Activated effector memory CD4-positive, alpha-beta T cell treated with anti-CD3 and anti-CD28 coated beads, Interleukin-2, amount 50 U/mL, for 16 hours (primary cell): ENCODE measurements around the gene ERBB2.

ENCODE experiments used
- DNase-seq: peaks from one replicate; pipeline ENCODE4 v3.0.0-alpha.2; 2020

The ERBB2 gene

DNA sequence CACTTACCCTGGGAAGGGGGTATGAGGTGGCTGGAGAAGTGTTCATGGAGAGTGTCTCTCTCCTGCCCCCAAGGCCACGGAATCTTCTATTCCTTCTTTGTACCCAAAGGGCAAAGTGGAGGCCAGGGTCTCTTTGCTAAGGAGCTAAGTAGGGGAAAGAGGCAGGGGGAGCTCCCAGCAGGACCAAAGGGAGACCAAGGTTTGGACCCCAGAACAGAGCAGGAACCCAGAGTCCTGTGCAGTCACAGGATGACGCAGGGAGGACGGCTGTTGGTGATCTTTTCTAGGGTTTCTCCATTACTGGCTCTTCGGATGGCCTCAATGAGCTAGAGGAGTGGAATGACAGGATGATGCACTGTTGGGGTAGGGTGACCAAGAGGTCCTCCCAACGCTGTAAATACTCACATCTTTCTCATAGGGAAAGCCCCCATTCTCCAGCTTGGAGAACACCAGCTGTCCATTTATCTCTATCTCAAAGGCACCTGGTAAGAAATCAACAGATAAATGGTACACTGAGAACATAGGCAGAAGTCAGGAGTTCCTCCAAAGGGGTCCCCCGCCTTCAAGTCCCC, 29.5 kb downstream of the ERBB2 start:
- DNase-seq: no peak

DNA sequence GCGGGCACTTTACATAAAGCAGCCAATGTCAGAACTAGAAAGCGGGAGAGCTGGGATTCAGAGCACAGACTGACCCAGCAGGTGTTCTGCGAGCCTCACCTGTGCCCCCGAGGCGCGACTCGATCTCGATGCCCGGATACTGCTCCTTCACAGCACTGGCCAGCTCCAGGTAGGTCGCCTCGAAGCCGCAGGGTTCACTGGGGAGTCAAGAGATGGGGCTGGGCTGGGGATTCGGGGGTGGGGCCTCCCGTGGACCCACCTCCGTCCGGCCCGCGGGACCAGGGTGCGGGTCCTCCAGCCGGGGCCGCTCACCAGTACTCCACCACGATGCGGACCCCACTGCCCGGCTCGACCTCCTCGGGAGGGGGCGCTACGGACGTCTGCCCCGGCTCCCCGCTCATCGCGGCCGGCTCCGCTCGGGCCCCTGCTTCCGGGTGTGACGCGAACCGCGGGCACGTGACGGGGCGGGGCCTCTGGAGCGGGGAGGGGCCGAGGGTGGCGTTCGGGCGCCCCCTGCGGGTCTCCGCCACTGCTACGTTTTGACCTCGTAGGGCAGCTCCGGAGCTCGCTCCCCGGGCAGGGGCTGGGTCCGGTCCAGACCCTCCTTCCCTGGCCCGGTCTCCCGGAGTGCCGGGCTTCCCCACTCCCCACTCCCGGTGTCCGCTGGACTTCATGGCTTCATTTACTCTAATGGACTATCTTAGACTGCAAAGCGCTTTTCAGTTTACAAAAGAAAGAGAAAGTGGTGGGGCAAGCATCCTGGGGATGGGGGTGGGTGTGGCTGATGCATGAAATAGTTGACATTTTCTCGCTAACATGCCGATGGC, 30.4 kb downstream of the ERBB2 start, which contains the start of gene MIEN1:
TSS of gene MIEN1 (minus strand) at position 438 of the 827 bp plus-strand sequence. CDS start at position 401, 37 bp downstream.
- peak; percentile 98 for DNase-seq

DNA sequence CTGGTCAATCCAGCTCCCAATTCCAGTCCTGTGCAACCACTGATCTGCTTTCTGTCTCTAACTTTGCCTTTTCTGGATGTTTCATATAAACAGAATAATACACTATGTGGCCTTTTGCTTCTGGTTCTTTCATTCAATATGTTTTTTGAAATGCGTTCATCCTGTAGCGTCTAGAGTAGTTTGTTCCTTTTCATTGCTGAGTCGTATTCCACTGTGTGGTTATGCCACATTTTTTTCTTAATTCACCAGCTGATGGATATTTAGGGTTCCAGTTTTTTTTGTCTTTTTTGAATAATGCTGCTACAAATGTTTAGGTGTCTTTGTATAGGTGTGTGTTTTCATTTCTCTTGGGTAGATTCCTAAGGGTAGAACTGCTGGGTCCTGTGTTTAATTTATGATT, 32.7 kb downstream of the ERBB2 start:
- no peak for DNase-seq

GRCh38 chr17:39735882-39736281, 36.0 kb downstream of the ERBB2 start:
- DNase-seq: no peak

DNA sequence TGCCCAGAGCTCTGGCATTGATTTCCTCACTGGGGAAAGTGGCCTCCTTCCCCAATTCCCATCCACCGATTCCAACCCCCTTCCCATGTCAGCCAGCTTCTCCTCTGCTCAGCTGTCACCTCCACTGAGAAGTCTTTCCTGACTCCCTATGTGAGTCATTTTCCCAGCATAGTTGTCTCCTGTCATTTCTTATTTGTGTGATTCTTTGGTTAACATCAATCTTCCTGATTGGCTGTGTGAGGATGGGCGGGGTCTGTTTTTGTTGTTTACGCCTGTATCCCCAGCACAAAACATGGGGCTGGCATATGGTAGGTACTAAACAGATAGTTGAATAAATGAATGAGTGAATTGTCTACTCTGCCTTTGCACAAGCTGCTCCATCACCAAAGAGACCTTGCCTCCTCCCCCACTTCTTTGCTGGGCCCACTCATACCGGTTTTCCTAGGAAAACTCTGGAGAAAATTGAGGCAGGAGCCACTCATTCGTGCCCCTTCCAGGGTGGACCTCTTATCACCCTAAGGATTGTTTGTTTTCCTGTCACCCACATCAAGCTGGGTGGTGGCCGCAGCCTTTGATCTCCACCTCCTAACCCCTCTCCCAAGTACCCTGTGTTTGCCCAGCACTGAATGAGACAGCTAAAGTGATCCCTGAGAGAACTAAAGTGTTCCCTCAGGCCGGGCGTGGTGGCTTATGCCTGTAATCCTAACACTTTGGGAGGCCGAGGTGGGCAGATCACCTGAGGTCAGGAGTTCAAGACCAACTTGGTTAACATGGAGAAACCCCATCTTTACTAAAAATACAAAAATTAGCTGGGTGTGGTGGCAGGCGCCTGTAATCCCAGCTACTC, 36.7 kb downstream of the ERBB2 start:
- no peak for DNase-seq

DNA sequence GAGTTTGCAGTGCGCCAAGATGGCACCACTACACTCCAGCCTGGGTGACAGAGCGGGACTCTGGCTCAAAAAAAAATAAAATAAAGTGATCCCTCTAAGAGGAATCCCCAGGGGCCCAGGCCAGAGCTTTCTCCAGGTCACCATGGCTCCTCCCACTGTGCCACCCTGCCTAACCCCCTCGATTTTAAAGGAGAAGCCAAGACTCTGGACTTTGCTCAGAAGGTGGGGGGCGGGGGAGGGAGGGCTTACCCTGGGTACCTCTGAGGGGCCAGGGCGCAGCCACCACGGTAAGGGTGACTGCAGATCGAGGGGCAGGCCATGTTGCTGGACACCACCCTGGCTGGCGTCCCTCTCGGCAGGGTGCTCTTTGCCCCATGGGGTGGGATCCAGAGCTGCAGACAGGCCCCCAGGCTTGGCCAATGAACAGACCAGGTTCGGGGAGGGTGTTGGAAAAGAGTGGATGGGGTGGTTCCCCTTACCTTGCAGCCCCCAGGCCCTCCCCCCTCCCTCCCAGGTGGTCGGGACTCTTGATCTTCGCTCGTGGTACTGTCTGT, 37.4 kb downstream of the ERBB2 start:
- no peak for DNase-seq

DNA sequence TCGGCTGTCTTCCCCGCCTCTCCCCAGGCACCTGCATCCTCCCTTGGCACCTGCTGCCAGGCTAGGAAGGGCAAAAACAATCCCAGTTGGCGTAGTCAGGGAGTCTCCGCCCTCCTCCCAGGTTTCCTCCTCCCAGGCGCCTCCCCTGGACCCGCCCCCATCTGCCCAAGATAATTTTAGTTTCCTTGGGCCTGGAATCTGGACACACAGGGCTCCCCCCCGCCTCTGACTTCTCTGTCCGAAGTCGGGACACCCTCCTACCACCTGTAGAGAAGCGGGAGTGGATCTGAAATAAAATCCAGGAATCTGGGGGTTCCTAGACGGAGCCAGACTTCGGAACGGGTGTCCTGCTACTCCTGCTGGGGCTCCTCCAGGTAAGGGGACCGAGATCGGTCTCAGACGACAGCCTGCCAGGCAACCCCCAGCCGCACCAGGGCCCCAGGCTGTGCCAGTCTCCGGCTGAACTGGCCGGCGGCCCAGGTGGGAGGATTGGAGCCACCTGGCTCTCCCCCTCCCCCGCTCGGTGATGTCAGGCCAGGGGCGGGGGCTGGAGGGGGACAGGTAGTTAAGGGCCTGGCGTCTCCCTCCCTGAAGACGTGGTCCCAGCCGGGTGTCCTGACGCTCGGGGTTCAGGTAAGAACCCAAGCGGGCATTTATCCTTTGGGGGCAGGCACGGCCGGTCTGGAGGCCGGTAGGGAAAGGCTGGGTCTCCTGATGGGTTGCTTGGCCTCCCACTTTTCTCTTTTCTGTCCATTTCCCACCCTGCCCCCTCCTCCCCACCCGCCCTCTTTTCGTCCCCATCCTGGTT, 38.1 kb downstream of the ERBB2 start, which contains the start of gene GRB7:
TSS of gene GRB7 (plus strand) at position 179 of the 808 bp plus-strand sequence. CDS start 4,364 bp downstream, outside the sequence.
- no peak for DNase-seq

DNA sequence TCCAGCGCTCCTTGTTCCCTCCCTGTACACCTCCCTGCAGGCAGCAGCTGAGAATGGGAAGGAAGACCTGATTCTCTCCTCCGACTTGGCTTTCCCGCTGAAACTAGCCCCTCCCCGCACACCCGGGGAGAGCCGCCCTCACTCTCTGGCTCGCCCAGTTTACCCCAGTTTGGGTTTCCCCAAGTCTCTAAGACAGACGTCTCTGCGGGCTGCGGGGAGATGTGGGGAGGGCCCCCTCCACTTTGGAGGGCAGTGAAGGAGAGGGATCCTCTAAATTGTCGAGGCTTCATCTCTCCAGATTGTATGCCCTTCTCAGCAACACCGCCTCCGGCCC, 38.7 kb downstream of the ERBB2 start:
- peak; percentile 78 for DNase-seq

DNA sequence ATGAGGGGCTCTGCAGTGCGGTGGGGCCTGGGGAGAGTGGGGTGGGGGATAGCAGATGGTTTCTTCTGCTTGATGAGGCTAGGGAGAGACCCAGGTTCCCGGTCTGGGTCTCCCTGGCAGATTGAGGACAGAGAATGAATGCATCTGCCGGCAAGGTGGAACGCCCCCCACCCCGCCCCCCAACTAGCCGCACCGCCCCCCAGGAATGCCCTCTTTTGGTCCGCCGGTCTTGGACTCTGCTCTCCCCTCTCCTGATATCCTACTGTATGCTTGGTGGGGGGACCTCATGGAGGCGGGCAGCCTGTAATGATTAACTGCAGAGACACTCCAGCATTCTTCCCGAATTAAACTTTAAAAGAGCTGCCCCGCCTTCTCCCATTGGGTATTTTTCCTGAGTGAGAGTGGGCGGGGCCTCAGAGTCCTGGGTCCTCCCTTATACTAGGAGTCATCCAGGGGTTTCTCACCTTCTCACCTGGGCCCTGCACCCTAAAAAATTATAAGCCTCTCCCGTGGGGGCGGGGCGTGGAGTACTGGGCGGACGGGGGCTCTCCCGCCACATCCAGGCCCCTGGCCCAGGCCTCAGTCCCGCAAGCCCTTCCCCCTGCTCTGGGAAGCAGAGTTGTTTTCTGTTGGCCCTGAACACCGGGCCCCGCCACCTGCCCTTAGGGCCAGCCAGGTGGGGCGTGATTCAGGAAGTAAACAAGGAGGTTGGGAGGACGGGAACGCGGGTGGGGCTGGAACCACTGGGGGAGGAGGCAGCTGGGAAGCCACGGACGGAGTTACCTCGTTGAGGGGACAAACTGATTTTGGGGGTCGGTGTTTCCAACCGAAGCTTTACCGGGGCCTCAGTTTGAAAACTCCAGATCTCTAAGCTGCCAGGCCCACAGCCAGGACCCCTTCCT, 39.4 kb downstream of the ERBB2 start:
- DNase-seq: no peak

DNA sequence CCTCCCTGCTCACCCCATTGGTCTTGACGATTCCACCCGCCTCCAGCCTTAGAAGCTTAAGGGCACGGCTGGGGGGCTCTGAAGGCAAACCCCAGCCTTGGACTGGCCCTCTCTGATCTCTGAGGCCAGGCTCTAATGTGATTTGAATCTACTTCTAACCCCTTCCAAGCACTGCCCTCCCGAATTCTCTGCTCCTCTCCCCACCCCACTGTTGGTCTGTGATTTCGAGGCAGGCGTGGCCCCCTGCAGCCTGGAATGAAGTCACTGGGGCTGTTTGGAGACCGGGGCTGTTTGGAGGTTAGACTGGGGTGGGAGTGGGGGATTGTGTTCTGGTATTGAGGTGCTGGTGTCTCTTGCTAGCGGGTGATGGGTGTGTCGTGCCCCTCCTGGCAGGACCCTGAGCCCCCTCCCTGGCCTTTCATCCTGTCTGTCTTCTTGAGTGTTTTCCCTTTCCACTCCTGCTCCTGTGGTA, 40.1 kb downstream of the ERBB2 start:
- no peak for DNase-seq

DNA sequence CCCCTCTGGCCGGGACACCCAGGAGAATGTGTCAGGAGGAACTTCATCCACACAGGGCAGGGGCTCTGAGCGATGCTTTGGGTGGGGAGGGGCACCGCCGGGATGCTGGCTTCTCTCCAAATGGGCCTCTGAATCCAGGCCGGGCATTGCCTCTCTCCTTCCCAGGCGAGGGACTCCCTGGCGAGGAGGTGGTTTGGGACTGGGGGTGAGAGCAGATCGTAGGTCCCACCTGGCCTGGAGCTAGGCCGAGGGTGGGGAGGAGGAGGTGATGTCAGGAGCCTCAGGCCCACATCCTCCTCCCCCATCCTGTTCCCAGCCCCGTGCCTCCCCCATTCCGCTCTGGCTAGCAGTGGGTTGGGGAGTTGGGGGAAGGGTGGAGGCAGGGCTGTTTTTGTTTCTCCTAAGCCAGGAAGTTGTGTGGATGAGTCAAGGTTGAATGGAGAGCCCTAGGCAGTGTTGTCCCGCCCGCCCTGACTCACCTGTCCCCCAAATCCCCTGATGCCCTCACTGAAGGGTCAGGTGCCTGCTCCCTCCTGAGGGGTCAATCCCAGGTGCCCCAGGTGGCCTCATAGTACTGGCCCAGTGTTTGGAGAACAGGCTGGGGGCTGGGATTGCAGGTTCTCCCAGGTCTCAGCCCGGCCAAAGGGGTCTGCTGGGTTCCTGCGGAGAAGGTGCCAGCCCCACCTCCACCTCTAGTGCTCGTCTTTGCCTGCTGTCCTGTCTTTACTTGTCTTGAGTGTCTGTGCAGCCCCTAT, 40.7 kb downstream of the ERBB2 start:
- no peak for DNase-seq

GRCh38 chr17:39742126-39742855, 42.4 kb downstream of the ERBB2 start:
- DNase-seq: no peak

DNA sequence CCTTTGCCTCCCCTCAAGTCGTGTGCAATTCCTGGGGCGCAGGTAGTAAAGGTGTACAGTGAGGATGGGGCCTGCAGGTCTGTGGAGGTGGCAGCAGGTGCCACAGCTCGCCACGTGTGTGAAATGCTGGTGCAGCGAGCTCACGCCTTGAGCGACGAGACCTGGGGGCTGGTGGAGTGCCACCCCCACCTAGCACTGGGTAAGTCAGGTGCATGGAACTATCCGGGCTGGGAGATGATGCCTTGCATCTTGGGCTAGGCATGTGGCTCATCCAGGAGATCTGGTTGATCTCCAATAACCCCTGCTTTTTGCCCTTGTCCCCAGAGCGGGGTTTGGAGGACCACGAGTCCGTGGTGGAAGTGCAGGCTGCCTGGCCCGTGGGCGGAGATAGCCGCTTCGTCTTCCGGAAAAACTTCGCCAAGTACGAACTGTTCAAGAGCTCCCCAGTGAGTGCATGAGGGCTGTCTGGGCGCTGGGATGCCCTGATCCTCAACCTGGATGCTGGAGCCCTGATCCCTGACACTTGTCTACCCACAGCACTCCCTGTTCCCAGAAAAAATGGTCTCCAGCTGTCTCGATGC, 43.1 kb downstream of the ERBB2 start:
- DNase-seq: no peak

- DNase-seq: no peak
Observed at GRCh38 chr17:39744075-39744835, 44.4 kb downstream of the ERBB2 start.

DNA sequence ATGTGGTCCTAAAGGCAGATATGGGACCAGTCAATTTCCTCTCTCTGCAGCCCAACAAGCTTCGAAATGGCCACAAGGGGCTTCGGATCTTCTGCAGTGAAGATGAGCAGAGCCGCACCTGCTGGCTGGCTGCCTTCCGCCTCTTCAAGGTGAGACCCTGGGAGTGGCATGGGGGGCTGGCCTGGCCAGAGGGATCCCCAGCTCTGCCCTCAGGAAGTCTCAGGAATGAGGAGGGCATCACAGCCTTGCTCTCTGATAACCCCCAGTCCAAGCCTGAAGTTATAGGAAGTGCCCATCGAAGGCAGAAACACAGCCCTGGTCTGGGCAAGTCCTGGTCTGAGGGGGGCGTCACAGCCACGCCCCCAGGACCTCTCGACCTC, 45.0 kb downstream of the ERBB2 start:
- DNase-seq: no peak

DNA sequence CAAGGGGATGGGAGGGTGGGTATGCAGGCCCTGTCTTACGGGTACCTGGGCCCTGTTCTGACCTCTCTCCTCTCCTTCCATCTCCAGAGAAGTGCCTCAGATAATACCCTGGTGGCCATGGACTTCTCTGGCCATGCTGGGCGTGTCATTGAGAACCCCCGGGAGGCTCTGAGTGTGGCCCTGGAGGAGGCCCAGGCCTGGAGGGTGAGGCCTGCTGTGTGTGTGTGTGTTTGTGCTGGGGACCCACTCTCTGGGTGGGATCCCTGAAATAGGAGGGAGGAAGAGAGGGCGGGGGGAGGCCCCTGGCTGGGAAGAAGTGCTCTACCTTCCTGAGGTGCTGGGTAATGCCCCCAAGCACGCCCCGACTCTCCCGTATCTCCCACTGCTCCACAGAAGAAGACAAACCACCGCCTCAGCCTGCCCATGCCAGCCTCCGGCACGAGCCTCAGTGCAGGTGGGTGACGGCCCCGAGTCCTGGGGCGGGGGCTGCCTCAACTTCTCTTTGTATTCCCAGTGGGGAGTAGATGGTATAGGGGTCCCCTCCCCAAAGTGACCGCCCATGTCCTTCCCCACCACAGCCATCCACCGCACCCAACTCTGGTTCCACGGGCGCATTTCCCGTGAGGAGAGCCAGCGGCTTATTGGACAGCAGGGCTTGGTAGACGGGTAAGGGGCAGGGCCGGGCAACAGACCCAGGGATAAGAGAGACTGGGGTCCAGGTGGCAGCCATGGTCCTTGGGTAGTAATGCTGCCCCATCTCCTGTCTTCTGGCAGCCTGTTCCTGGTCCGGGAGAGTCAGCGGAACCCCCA, 45.7 kb downstream of the ERBB2 start:
- DNase-seq: no peak

DNA sequence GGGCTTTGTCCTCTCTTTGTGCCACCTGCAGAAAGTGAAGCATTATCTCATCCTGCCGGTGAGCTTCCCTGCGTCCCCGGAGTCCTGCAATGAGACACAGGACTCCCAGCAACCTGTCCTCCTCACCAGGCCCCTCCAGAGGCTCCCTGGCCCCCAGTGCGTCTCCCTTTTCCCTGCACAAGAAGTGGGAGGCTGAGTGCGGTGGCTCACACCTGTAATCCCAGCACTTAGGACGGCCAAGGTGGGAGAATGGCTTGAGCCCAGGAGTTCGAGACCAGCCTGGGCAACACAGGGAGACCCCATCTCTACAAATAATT, 46.2 kb downstream of the ERBB2 start:
- no peak for DNase-seq

DNA sequence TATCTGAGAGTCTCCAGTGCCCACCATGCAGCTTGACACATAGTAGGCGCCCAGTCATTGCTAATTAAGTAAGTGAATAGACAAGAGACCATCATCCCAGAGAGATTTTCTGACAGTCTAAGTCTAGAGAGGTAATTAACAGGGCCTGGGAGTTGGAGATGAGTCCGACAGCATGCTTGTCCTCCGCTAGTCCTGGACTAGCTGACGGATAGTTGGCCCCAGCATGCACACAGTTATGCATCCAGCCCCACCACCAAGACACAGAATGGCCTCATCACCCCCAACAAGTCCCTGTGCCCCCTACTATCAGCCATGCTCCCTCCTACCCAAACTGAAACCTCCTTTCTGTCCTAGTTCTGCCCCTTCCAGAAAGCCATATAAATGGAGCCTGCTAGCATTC, 47.9 kb downstream of the ERBB2 start:
- DNase-seq: no peak
